ENCODE results near the gene SMIM38. TPM values are rescaled to one million over a fixed set of nuclear protein-coding genes. Genes with fewer than 3 reads are reported as not detected.
"Not testable (repeated sequence)": the region's sequence is repeated elsewhere in the genome, so short reads cannot be mapped to it uniquely, and the experiment has no call there.

The SMIM38 gene
- total RNA-seq, 1 donor from 2014 or later, result 0.12 TPM

GRCh38 chr11:69132301-69132670 lies 23.4 kb upstream of the SMIM38 start:
- H3K36me3 Mint-ChIP-seq (ENCODE audit: low read depth), result peaks cover 8% of the 10 kb centered on the region
- H3K27me3 Mint-ChIP-seq (ENCODE audit: low read depth), result no peaks in the 10 kb centered on the region
- H3K4me3 Mint-ChIP-seq (ENCODE audit: unreplicated experiment), result no peak overlapping the region
- TF ChIP-seq CTCF (IDR thresholded peaks at IDR 0.05), result no peak
- peaks cover 19% of the 10 kb centered on the region for H3K9me3 Mint-ChIP-seq (ENCODE audit: low read depth)
- H3K4me1 Mint-ChIP-seq (ENCODE audit: low read depth), result peaks cover 4% of the 10 kb centered on the region
- H3K27ac Mint-ChIP-seq (ENCODE audit: unreplicated experiment), result no peak overlapping the region
- DNase-seq (ENCODE audit: low spot score), result no peak

GRCh38 chr11:69133251-69133650 lies 22.5 kb upstream of the SMIM38 start:
- Mint-ChIP-seq H3K4me3 (ENCODE audit: unreplicated experiment) (no peak overlapping the region), H3K27me3 (ENCODE audit: low read depth) (no peaks in the 10 kb centered on the region), H3K9me3 (ENCODE audit: low read depth) (peaks cover 13% of the 10 kb centered on the region), H3K4me1 (ENCODE audit: low read depth) (peaks cover 7% of the 10 kb centered on the region), H3K27ac (ENCODE audit: unreplicated experiment) (no peak overlapping the region), H3K36me3 (ENCODE audit: low read depth) (peaks cover 8% of the 10 kb centered on the region)
- no peak for DNase-seq (ENCODE audit: low spot score)
- no peak for TF ChIP-seq CTCF (IDR thresholded peaks at IDR 0.05)

GRCh38 chr11:69134182-69134581 lies 21.6 kb upstream of the SMIM38 start:
- not testable (repeated sequence) for H3K4me3 Mint-ChIP-seq (ENCODE audit: unreplicated experiment); H3K27me3 Mint-ChIP-seq (ENCODE audit: low read depth); H3K27ac Mint-ChIP-seq (ENCODE audit: unreplicated experiment)

GRCh38 chr11:69134957-69135356 lies 20.8 kb upstream of the SMIM38 start:
- Mint-ChIP-seq H3K27me3 (ENCODE audit: low read depth) (no peaks in the 10 kb centered on the region), H3K27ac (ENCODE audit: unreplicated experiment) (no peak overlapping the region), H3K4me3 (ENCODE audit: unreplicated experiment) (no peak overlapping the region), H3K36me3 (ENCODE audit: low read depth) (peaks cover 8% of the 10 kb centered on the region), H3K4me1 (ENCODE audit: low read depth) (peaks cover 10% of the 10 kb centered on the region), H3K9me3 (ENCODE audit: low read depth) (peaks cover 12% of the 10 kb centered on the region)
- no peak for DNase-seq (ENCODE audit: low spot score)
- no peak for TF ChIP-seq CTCF (IDR thresholded peaks at IDR 0.05)

More at GRCh38 chr11:69134182-69134581, 21.6 kb upstream of the SMIM38 start:
- H3K36me3 Mint-ChIP-seq (ENCODE audit: low read depth); DNase-seq (ENCODE audit: low spot score): not testable (repeated sequence)
- peaks cover 12% of the 10 kb centered on the region for H3K9me3 Mint-ChIP-seq (ENCODE audit: low read depth)
- H3K4me1 Mint-ChIP-seq (ENCODE audit: low read depth), result peaks cover 10% of the 10 kb centered on the region

- H3K36me3 Mint-ChIP-seq (ENCODE audit: low read depth), result peaks cover 8% of the 10 kb centered on the region
- no peak for DNase-seq (ENCODE audit: low spot score)
- peaks cover 10% of the 10 kb centered on the region for H3K4me1 Mint-ChIP-seq (ENCODE audit: low read depth)
- TF ChIP-seq CTCF (IDR thresholded peaks at IDR 0.05), result no peak
- H3K27me3 Mint-ChIP-seq (ENCODE audit: low read depth), result no peaks in the 10 kb centered on the region
- peaks cover 12% of the 10 kb centered on the region for H3K9me3 Mint-ChIP-seq (ENCODE audit: low read depth)
- no peak overlapping the region for H3K4me3 Mint-ChIP-seq (ENCODE audit: unreplicated experiment)
- no peak overlapping the region for H3K27ac Mint-ChIP-seq (ENCODE audit: unreplicated experiment)
Measured at GRCh38 chr11:69135420-69136363, 20.0 kb upstream of the SMIM38 start.

All from chondrocyte (in vitro differentiated cells).